ENCODE results near the gene CRX.
"Not testable (repeated sequence)": the region's sequence is repeated elsewhere in the genome, so short reads cannot be mapped to it uniquely, and the experiment has no call there.

DNA sequence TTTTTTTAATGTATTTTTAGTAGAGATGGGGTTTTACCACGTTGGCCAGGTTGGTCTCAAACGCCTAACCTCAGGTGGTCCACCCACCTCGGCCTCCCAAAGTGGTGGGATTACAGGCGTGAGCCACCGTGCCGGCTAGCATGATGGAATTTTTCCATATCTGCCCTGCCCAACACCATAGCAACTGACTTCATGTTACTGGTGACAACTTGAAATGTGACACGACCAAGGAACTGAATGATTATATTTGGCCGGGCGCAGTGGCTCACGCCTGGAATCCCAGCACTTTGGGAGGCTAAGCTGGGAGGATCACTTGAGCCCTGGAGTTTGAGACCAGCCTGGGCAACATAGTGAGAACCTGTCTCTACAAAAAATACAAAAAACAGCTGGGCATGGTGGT lies 34.4 kb upstream of the CRX start:
- not testable (repeated sequence) for TF ChIP-seq CTCF (IDR thresholded peaks at IDR 0.05; ENCODE audit: extremely low read depth in 1 of 2, insufficient read depth in 1 of 2, low read depth in 1 of 2, low read length in 2 of 2); MAX (IDR thresholded peaks at IDR 0.05; ENCODE audit: insufficient read depth, insufficient read length); JUN (IDR thresholded peaks at IDR 0.05; ENCODE audit: borderline replicate concordance, insufficient read depth, insufficient read length, low read depth); POLR2AphosphoS5 (IDR thresholded peaks at IDR 0.05; ENCODE audit: insufficient read depth, low read depth, low read length); POLR2A (IDR thresholded peaks at IDR 0.05; ENCODE audit: low read depth, low read length); EZH2 (IDR thresholded peaks at IDR 0.05; ENCODE audit: borderline replicate concordance, low read depth, low read length, severe bottlenecking); FOS (IDR thresholded peaks at IDR 0.05; ENCODE audit: borderline replicate concordance, insufficient read depth, low read length); GATA2 (IDR thresholded peaks at IDR 0.05; ENCODE audit: insufficient read depth, insufficient read length, low read depth, low read length); MYC (IDR thresholded peaks at IDR 0.05; ENCODE audit: low read depth, low read length)
